Hepatic stellate cell (primary cell): Measurements from ENCODE around the gene ADGRD1.
"Not testable (repeated sequence)": the region's sequence is repeated elsewhere in the genome, so short reads cannot be mapped to it uniquely, and the experiment has no call there.

Experiments
- DNase-seq: peaks from one replicate; pipeline ENCODE4 v3.0.0; 2011; ENCODE audit warnings: low spot score

ADGRD1 gene

DNA sequence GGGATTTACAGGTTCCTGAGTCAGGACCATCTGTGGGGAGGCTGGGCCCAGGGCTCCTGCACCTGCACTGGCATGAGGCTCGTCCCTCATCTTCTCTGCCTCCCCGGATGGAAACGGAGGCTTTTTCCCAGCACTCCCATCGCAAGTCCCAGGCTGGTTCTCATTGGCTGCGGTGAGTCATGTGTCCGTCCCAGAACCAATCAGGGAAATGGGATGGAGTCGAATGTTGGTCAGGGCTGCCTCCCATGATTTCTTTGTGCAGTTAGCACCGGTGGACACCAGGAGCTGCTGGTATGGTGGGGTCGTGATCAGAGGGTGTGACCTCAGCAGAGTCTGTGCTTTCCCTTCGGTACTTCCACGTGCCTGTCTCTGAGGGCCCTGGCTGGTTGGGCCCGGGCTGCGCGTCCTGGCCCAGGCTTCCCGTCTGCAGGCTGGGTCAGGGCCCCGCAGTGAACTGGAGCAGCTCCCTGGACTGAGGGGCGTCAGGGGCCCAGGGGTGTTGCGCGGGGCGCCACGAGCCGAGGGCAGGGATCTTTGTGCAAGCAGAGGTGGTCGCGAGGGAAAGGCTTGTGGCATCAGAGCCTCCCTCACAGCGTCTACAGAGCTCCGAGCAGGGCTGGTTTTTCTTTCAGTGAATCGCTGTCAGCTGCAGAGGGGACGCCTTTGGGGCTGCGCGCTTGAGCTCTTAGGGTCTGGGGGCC lies 168.1 kb downstream of the ADGRD1 start:
- DNase-seq: no peak

- DNase-seq: no peak
Observed at GRCh38 chr12:131122631-131123030, 168.9 kb downstream of the ADGRD1 start.

- DNase-seq: no peak
Observed at GRCh38 chr12:131123817-131124216, 170.1 kb downstream of the ADGRD1 start.

- DNase-seq: no peak
Observed at GRCh38 chr12:131124487-131125280, 171.0 kb downstream of the ADGRD1 start.

GRCh38 chr12:131126662-131127173 lies 173.0 kb downstream of the ADGRD1 start:
- no peak for DNase-seq

DNA sequence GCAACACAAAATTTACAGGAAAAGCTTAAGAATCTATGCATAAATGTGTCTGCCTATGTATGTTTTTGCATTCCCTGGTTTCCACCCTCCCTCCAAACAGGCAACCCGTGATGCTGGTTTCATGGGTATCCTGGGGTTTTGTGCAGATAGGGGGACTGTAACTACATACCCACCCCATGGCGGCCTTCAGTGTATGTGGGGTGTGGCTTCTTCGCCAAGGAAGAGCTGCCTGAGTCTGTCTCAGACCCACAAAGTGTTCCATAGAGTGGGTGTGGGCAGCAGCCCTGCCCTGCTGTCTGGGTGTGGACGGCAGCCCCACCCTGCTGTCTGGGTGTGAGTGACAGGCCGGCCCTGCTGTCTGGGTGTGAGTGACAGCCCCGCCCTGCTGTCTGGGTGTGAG lies 174.8 kb downstream of the ADGRD1 start:
- DNase-seq: no peak

DNA sequence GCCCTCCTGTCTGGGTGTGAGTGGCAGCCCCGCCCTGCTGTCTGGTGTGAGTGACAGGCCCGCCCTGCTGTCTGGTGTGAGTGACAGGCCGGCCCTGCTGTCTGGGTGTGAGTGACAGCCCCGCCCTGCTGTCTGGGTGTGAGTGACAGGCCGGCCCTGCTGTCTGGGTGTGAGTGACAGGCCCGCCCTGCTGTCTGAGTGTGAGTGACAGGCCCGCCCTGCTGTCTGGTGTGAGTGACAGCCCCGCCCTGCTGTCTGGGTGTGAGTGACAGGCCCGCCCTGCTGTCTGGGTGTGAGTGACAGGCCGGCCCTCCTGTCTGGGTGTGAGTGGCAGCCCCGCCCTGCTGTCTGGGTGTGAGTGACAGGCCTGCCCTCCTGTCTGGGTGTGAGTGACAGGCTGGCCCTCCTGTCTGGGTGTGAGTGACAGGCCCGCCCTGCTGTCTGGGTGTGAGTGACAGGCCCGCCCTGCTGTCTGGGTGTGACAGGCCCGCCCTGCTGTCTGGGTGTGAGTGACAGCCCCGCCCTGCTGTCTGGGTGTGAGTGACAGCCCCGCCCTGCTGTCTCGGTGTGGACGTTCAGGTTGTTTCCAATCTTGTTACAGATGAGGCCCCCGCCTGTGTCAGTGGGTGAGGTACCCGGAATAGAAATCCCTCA lies 175.4 kb downstream of the ADGRD1 start:
- not testable (repeated sequence) for DNase-seq

- DNase-seq: no peak
Observed at GRCh38 chr12:131129839-131130238, 176.1 kb downstream of the ADGRD1 start.

DNA sequence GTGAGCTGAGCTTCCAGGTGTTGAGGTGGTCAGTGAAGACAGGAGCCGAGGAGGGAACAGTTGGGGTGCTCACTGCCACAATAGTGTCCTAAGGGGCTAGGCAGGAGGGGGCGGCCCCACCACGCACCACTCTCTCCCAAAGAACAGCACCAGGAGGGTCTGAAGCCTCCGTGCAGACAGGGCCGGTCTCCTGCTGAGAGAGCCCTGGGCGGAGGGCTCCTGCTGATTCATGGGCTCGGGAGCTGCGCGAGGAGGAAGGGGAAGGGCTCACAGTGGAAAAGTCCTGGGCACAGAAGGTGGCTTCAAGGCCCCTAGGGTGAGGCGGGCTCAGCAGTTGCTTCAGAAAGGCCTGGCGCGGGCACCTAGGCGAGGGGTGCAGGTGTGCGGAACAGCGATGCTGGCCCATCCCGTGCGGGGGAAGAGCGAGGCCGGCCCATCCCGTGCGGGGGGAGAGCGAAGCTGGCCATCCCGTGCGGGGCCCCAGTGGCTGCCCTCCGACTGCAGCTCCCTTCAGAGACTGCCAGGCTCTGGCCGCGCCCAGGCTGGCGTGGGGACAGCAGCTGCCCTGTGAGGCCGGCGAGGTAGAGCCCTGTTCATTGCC lies 176.7 kb downstream of the ADGRD1 start:
- no peak for DNase-seq

DNA sequence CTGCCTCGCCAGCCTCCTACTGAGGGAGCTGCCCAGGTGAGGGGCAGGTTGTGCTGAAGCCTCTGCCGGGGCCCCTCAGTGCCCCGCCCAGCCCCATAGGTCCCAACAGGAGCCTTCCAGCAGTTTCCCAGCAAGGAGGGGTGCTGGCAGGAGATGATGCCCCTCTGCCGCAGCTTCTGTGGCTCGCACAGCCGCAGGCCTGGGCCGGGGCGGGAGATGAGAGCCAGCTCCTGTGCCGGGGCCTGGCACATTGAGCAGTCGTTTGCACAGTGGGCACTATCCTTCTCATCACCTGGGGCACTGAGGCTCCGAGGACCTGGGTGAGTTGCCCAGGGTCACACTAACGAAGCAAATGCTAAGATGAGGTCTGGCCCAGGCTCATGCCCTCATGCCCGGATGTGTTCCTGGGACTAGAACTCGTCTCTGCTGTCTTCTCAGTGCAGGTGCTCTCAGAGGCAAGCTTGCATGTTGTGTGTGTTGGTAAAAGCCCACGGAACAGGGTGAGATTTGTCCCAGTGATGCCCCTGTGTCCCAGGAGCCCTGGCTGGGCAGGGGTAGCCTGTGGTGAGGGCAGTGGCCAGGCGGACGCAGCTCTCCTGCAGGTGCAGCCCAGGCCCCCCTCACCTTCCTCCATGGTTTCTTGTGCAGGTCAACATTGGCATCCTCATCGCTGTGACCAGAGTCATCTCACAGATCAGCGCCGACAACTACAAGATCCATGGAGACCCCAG lies 177.5 kb downstream of the ADGRD1 start:
- no peak for DNase-seq

DNA sequence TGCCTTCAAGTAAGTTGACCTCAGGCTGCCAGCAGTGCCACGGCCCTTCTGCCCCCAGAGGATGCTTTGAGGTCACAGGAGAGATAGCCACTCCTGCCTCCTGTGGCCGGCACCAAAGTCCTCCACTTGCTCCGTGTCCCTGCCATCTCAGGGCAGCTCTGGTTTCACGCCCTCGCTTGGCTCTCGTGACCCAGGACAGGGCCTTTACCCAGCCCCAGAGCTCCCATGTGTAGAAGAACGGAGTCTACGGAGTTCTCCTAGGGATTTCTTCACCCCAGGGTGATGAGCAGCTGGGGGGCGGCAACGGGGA lies 178.1 kb downstream of the ADGRD1 start:
- no peak for DNase-seq

DNA sequence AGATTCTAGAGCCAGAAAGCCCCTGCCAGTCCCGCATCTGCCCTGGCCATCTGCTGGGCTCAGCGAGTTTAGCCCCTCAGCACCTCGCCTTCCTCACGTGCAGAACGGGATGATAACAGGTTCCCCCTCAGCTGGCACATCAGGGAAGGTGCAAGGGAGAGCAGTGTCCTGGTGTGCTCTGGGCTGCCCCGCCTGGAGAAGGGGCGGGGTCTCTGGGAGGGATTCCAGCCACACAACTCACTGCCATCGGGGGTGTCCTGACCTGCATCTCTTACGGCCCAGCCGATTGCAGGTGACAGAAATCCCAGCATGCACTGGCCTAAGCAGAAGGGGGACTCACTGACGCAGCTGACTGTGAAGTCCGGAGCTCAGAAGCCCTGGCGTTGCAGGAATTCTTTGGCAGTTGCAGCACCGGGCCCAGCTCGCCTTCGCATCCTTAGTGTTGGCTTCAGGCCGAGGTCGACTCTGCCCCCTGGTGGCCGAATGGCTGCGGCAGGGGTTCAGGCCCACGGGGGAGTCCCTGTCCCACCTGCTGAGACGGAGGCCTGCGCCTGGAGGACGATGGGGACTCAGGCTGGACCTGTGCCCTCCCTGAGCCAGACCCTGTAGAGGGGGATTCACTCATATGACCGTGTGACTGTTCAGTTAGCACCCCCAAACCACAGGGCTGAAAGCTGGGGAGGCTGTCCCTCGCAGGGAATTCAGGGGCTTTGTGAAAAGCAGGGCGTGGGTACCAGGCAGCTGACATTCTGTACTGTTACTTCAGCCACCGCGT lies 178.6 kb downstream of the ADGRD1 start:
- peak; percentile 55 for DNase-seq

DNA sequence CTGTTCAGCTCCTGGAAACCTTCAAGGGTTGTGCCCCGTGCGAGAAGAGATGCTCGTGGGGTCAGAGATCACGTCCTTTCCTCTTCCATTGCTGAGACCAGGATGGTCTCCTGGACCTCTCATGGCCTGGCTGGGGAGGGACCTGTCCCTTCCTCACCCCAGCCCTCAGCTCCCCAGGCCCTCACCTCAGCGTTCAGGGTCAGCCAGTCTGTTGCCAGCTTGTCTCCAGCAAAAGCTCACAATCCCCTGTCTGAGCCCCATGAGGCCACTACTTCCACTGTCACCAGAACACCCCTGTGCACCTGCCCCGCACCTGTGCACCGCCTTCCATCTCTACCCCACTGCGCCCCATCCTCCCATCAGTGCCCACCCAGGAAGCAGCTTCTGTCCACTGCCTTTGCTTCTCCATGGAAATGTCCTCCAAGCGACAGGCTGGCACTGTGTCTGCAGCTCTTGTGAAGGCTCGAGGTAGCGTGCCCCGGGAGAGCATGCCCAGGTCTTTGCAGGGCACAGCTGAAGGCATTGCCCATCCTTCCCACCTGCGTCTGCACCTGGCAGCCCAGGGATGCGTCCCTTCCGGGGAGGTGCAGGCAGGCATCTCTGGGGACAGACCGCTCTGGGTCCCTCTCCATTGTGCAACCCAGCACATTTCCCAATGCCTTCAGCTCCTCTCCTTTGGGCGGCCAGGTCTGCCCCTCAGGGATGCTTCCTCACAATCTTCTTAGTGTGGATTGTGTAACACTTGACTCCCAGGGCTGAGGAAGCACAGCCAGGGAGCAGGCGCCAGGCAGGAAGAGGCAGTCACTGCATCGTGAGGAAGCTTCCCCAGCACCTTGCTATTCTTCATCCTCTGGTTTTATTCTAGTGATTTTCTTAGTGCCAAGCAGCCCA lies 179.6 kb downstream of the ADGRD1 start:
- DNase-seq: no peak

DNA sequence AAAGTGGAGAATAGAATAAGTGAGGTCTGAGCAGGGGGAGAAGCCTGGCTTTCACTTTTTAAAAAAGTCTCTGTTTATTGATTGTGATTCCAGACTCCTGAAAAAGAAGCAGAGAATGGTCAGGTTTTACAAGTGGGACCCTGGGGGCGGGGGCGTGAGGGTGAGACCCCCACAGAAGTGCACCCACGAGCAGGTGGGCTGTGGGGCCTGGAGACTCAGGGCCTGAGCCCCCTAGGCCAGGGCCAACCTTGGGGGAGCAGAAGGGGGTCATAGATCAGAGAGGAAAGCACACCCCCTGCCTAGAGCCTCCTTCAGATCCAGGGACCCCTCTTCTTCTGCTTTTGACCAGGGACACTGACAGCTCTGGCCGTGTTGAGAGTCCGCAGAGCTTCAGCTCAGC lies 180.3 kb downstream of the ADGRD1 start:
- no peak for DNase-seq

DNA sequence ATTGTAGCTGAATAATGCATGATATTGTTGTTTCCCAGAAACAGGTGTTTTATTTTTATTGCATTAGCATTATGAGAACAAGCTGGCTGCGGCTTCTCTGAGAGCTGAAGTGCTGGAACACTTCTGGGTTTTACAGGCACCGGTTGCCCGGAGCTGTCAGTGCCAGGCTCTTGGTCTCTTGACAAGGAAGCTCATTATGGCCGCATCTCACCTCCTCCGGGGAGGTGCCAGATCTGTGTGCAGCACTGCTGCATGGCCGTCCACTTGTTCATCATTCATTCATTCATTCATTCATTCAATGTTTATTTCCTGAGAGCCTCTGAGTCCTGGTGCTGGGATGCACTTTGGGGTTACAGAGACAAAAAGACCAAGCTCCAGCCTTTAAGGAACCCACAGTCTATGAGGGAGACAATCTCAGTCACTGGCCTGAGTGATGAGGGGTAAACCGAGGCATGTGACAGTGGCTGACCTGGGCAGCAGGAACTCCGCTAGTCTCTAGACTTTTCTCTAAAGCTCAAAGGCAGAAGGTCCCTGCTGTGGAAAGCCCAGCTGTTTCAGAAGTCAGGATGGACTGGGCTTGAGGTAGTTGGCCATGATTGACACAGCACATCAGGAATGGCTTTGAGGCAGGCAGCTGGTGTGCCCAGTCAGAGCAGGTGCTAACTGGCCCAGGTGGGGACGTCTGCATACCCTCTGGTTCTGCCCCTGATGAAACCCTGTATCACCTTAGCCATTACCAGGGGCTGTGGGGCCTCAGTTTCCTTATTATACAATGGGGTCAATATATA lies 181.0 kb downstream of the ADGRD1 start:
- no peak for DNase-seq

- DNase-seq: no peak
Observed at GRCh38 chr12:131135311-131135785, 181.6 kb downstream of the ADGRD1 start.

DNA sequence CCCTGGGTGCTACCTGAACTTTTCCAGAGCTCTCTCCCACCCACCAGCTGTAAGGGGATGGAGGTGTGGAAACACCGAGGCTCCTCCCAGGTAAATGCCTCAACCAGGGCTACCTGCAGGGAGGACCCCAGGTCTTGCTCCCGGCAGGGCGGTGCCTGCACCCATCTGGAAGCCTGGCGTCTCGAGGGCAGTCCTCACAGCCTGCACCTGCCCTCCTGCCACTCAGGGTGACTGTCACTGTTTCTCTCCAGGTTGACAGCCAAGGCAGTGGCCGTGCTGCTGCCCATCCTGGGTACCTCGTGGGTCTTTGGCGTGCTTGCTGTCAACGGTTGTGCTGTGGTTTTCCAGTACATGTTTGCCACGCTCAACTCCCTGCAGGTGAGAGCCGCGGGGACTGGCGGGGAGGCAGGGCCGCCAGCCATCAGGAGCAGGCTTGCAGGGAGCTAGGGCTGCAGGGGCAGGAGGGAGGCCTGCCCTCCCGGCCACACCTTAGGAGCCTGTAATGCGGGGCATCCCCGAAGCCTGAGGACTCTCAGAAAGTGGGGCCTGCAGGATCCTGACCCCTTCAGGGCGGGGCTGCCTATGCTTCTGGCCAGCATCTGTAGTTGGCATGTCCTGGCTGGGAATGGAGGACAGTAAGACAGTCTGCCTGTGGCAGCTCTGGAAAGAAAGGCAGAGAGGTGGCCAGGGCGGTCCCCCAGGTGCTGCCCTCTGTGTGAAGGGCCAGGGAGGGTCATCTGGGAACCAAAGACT lies 182.3 kb downstream of the ADGRD1 start:
- no peak for DNase-seq

DNA sequence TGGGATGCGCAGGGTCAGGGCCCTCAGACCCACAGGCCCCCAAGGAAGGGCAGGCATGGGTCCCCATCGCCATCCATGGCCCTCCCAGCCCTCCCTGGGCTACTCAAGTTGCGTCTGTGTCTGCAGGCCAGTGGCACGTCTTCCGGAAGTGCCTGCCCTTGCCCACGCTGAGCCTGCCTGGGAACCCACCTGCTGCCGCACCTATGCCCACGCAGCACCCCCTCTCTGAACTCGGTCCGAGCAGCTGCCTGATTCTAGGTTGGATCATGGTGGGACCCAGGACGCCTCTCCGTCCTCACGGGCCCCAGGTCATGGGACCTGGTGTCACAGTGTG lies 182.8 kb downstream of the ADGRD1 start:
- DNase-seq: no peak
